Measurements from ENCODE around the gene ABTB2.

DNA sequence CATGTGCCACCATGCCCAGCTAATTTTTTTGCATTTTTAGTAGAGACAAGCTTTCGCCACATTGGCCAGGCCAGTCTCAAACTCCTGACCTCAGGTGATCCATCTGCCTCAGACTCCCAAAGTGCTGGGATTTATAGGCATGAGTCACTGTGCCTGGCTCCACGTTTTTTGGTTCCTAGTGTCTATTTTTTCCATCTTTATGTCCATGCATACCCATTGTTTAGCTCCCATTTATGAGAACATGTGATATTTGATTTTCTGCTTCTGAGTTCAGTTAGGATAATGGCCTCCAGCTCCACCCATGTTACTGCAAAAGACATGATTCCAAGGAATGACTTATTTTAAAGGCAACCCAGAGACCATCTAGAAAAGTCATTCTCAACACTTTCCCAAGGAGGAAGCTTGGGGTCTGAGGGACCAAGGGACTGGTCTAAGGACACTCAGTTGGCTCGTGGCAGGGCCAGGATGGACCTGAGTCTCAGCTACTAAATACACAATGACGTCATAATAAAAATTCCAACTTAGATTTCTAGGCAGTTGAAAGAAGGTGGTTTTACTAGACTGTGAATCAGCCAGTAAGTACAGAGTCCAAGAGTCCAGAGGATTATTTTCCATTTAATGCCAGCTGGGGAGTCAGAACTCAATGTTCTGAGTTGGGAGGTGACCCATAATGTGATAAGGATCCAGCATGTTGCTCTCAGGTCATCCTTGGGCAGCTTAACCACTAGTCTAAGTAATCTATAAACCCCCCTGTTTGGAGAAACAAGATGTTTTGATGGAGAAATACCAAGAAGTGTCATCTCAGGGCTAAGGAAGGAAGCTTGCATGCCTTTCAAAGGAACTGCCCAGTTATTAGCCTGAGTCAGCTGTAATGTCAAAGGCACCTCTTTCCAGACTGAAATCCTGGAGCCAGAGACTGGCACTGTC, 39.4 kb downstream of the ABTB2 start:
- no peak for TF ChIP-seq PRDM10 (IDR thresholded peaks at IDR 0.05; ENCODE audit: partially characterized antibody)
- no peak for TF ChIP-seq KDM5B (IDR thresholded peaks at IDR 0.05; ENCODE audit: insufficient replicate concordance, low read depth, low read length)

All from K562 (cell line).